Ureter (tissue), 1 donor: ENCODE measurements around the gene PKD1. TPM values are rescaled to one million over a fixed set of nuclear protein-coding genes. Genes with fewer than 3 reads are reported as not detected.

ENCODE experiments used
- DNase-seq: peaks from one replicate; pipeline ENCODE4 v3.0.0-alpha.2; 2020; ENCODE audit warnings: low spot score
- total RNA-seq: library from RNA; stranded (reverse); gene quantifications from one replicate; pipeline ENCODE4 v1.2.4, GENCODE V29; 2023
- donor health status: DM: yes; HTN: yes; CAD: no.

The PKD1 gene
- total RNA-seq, 1 donor from 2014 or later: 165 TPM

GRCh38 chr16:2046893-2047329, 88.8 kb downstream of the PKD1 start:
- no peak for DNase-seq

GRCh38 chr16:2045965-2046892, 89.5 kb downstream of the PKD1 start:
- no peak for DNase-seq

DNA sequence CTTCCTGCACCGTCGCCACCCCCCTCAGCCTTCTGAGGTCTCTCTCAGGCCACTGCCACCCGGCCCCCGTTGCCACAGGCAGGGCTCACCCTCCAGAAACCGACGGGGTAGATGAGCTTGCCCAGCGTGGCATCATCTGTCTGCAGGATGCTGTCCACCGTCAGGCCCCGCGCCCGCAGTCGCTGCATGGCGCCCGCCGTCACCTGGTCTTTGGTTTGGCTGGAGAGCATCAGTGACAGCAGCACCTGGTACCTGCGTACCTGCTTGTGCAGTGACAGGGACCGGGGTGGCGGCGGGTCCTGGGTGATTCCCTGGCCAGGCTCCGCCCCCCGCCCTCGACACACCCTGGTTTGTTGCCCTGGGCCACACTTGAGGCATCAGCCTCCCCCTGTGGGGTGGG, 91.2 kb downstream of the PKD1 start:
- DNase-seq: no peak

DNA sequence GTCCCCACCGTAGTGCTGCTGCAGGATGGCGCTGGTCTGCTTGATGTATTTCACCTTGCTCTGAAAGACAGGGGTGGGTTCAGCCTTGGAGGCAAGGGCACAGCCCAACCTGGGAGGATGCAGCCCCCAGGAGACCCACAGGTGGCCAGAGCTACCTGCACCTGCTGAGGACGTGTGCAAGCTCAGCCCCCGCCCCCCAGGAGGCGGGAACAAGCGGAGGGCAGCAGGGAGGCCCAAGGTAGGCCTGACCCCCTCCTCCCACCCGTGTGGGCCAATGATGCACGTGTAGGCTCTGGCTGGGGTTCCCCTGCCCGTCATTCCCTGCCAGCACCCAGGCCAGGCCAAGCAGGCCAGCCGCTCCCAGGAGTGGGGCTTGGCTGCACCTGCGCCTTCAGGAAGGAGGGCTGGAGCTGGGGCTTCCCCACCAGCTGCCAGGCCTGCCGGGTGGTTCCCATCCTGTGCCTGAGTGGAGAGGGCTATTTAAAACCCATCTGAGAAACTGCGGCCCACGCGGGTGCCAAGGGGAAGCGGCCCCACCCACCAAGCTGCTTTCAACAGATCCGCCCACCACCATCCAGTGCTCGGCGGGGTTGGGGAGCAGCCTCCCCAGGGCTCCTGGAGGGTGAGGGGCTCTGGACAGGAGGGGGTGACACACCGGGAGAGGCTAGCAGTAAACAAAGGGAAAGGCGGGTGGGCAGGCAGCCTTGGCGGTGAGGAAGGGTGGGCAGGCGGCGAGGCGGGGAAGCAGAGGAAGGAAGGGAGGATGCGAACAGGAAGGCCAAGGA, 91.8 kb downstream of the PKD1 start:
- DNase-seq: no peak

DNA sequence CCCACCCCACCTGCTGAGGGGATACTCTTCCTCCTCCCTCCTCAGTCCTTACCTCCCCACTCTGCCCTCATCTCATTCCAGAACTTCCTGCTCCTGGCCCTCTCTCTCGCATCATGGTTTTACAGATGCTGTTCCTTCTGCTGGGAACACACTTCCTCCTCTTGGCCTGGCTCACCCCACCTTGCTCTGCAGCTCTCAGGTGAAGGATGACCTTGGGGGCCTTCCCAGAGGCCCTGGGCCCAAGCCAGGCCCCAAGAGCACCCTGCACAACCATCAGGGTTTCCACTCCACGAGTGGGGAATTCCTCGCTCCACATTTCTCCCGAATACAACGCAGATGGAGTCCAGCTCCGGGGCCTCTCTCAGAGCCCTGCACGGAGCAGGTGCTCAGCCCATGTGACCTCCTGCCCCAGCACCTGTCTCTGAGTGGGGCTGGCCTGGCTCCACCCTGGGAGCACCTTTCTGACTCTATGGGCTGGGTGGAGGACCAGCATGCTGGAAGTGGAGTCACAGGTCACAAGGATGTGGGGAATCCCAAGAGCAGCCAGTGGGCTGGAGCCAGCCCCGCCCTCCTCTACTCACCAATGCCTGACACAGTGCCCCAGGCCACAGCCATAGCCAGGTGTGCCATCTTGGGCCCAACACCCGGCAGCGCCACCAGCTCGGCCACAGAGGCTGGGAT, 92.6 kb downstream of the PKD1 start:
- no peak for DNase-seq

GRCh38 chr16:2042171-2042985, 93.3 kb downstream of the PKD1 start:
- no peak for DNase-seq

GRCh38 chr16:2040787-2041522, 94.7 kb downstream of the PKD1 start:
- DNase-seq: no peak

DNA sequence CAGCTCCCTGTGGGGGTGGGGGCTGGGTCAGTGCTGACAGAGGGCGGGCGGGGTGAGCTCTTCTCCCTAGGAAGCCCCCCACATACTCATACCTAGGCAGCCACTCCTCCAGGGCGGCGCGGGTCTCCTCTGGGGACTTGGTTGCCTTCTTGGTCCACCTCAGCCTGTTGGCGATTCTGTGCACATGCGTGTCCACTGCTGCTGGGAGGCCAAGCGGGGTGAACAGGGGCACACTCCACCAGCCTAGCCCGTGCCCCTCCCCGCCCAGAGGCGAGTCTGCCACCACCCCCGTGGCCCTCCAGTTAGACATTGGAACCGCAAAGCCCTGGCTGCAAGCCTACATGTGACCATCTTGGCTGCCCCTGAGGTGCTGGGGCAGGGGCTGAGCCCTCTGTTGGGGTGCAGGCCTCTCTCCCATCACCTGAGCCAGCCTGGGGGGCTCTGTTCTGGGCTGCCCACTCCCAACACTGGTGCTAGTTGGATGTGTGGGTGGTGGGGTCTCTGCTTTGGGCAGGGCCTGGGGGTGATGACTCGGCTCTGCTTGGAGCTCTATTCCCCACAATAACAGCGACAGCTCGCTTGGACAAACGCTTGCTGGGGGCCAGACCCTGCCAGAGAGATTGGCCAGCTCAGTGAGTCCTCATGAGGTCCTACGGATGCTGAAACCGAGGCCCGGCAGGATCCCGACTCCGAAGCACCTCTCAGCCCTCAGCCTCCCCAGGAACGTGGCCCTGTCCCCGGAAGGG, 95.5 kb downstream of the PKD1 start:
- no peak for DNase-seq

- DNase-seq: peak; percentile 88
Observed at GRCh38 chr16:2039274-2040031, 96.2 kb downstream of the PKD1 start.

Other genes starting within 250 kb of the PKD1 start
- gene HS3ST6, start 217.5 kb downstream of the PKD1 start, total RNA-seq: 12.9 TPM
- 27.2 TPM for gene MSRB1, start 192.7 kb downstream of the PKD1 start, total RNA-seq
- gene RPL3L, start 181.2 kb downstream of the PKD1 start, total RNA-seq: not detected
- gene NDUFB10, start 176.4 kb downstream of the PKD1 start, total RNA-seq: 97.5 TPM
- gene RPS2, start 171.1 kb downstream of the PKD1 start, total RNA-seq: 2,737 TPM
- not detected for gene RNF151, start 169.0 kb downstream of the PKD1 start, total RNA-seq
- 37.0 TPM for gene TBL3, start 163.8 kb downstream of the PKD1 start, total RNA-seq
- 0.65 TPM for gene NOXO1, start 154.4 kb downstream of the PKD1 start, total RNA-seq
- 16.5 TPM for gene GFER, start 151.7 kb downstream of the PKD1 start, total RNA-seq
- gene SYNGR3, start 145.9 kb downstream of the PKD1 start, total RNA-seq: 0.86 TPM
- 46.4 TPM for gene ZNF598, start 126.1 kb downstream of the PKD1 start, total RNA-seq
- not detected for gene NPW, start 116.1 kb downstream of the PKD1 start, total RNA-seq
- gene NHERF2, start 109.0 kb downstream of the PKD1 start, total RNA-seq: 106 TPM
- gene NTHL1, start 88.1 kb downstream of the PKD1 start, total RNA-seq: 11.8 TPM
- gene TSC2, start 87.9 kb downstream of the PKD1 start, total RNA-seq: 178 TPM
- gene RAB26, start 12.7 kb upstream of the PKD1 start, total RNA-seq: 0.83 TPM
- gene TRAF7, start 19.9 kb upstream of the PKD1 start, total RNA-seq: 76.2 TPM
- gene CASKIN1, start 60.7 kb upstream of the PKD1 start, total RNA-seq: 0.05 TPM
- gene MLST8, start 69.6 kb upstream of the PKD1 start, total RNA-seq: 37.0 TPM
- gene BRICD5, start 75.0 kb upstream of the PKD1 start, total RNA-seq: 7.4 TPM
- gene PGP, start 78.9 kb upstream of the PKD1 start, total RNA-seq: 11.3 TPM
- gene E4F1, start 87.7 kb upstream of the PKD1 start, total RNA-seq: 24.7 TPM
- 1.5 TPM for gene DNASE1L2, start 100.5 kb upstream of the PKD1 start, total RNA-seq
- 47.8 TPM for gene ECI1, start 115.7 kb upstream of the PKD1 start, total RNA-seq
- 178 TPM for gene RNPS1, start 132.2 kb upstream of the PKD1 start, total RNA-seq
- gene ABCA3, start 204.8 kb upstream of the PKD1 start, total RNA-seq: 10.4 TPM